NCI-H146 treated with DMSO at 0.1 percent for 48 hours (cell line): ENCODE data around the gene GFPT2.

ENCODE experiments used
- DNase-seq: peaks from one replicate; lab custom pipeline; 2025; ENCODE audit not compliant: unreplicated experiment; lab: John Stamatoyannopoulos, UW

GFPT2 gene

DNA sequence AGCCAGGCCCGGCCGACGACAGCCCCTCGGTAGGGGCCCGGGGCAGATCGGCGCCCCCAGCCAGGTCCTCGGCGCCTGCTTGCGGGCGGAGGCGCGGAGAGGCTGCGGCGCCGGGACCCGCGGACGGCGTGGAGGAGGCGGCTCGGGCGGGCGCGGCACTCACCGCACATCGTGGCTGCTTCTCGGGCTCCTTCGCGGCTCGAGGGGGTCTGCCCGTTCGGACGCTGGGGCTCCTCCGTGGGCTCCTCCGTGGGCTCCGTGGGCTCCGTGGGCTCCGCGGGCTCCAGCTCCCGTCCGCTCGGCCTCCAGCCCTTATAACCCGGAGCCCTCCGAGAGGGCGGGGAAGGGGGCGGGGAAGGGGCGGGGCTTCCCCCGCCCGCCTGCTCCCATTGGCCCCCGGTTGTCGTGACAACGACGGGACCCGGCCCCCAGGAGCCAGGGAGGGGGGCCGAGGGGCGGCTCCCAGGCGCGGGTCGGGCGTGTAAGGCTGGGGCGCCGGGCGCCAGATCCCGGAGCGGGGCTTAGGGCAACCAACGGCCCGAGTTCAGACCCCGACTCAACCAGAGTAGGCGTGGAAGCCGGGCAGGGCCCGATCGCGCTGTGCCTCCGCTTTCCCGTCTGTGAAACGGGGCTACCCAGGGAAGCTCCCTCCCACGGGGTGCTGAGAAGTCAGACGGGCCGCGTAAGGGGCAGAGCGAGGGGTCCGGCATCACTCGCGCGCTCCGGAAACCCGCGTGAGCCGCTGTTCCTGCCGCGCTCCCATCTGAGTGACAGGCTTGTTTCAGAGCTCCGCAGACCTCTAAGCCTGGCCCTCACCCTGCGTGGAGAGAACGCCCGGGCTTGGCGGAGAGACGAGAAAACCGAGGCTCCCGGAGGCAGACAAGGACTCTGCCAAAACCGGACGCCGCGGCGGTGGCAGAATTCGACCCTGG, at the start of gene GFPT2:
TSS of gene GFPT2 (minus strand) at position 289 of the 932 bp plus-strand sequence. CDS start at position 170, 119 bp downstream.
- no peak for DNase-seq

DNA sequence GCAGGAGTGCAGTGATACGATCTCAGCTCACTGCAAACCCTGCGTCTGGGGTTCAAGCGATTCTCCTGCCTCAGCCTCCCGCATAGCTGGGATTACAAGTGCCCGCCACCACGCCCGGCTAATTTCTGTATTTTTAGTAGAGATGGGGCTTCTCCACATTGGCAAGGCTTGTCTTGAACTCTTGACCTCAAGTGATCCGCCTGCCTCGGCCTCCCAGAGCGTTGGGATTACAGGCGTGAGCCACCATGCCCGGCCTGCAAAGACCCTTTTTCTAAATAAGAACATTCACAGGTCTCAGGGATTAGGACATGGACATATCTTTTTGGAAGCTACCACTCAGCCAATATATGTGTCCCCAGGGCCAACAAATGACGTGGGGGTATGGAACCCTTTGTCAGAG, 49.6 kb upstream of the GFPT2 start:
- no peak for DNase-seq

DNA sequence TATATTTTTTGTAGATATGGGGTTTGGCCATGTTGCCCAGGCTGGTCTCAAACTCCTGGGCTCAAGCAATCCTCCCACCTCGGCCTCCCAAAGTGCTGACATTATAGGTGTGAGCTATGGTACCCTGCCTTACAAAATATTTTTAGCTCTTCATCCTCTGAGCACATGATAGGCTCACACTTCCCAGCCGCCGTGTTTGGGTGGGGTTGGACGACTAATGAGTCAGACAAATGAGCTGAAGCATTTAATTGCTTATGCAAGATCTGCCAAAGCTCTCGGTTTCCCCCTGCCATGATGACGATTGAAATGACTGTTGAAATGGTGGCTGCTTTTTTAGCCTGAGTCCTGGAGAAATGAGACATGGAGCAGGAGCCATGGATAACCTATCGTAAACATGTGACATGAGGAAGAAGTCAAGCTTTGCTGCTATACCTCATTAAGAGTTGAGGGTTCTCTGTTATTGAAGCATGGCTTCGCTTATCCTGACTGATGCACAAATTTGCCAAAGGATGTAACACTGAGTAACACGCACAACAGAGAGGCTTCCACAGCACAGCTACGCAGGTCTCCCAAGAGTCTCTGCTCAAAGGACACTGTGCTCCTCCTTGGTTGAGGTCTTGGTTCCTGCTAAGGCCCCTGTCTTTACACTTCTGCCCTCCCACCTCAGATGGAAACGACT, 48.2 kb upstream of the GFPT2 start:
- DNase-seq, result no peak

DNA sequence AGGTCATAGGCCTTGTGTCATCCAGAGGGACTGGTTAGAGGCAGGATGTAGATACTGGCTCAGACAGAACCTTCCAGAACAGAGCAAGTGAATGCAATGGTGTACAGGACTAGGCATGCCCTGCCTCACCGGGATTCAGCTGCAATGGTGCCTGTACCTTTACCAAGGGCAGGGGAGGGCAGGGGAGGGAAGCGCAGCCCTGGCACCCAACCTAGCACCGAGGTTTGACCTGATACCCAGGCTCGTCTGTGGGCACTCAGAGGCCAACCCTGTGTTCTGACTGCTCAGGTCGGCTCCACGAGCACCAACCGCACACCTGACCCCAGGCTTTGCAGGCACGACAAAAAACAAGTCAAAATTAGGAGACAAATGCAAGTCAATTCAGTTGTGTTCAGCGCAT, 47.3 kb upstream of the GFPT2 start:
- DNase-seq, result no peak

DNA sequence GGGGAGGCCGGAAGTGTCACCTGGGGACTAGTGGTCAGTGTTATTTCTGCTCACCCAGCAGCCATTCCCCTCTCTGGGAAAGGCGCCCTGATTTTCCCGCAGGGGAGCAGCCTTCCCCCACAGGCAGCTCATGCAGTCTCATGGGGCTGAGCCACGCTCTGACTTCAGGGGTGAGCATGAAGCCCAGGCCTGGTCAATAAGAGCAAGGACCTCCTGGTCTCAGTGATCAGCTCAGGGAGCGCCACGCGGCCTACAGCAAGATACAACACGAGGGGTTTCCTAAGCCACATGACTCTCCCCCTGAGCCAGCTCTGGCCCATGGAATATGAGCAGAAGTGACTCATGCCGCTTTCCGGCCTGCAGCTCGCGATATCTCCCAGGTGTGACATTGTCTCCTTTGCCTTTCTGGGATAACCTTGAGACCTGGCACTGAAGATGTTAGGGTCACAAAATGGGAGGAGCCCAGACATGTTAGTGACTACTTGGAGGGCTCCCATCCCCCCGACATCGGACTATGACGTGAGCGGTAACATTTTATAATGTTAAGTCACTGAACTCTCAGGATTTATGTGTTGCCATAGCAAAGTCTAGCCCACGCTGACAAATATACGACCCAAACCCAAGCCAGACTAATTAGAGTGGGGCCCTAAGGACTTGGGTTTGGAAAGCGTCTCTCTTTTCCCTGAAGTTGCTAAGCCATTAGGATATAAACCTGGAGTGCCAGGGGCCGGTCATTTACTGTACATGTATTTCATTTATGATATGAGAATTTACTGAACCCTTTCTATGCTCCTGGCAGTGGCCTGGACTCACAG, 46.5 kb upstream of the GFPT2 start:
- no peak for DNase-seq

DNA sequence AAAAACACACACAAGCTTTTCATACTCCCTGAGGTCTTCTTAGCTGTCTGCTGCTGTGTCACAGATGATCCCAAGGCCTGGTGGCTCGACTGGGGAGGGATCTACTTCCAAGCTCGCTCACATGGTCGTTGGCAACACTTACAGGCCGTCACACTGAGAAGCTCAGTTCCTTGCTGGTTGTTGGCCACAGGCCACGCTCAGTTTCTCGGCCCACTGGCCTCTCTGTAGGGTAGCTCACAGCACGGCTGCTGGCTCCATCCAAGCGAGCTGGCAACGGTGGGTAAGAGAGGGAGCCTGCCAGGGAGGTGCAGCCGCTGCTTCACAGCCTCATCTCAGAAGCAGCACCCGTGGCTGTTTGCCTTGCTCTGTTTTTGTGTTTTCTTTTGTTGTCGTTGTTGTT, 43.8 kb upstream of the GFPT2 start:
- DNase-seq, result no peak

DNA sequence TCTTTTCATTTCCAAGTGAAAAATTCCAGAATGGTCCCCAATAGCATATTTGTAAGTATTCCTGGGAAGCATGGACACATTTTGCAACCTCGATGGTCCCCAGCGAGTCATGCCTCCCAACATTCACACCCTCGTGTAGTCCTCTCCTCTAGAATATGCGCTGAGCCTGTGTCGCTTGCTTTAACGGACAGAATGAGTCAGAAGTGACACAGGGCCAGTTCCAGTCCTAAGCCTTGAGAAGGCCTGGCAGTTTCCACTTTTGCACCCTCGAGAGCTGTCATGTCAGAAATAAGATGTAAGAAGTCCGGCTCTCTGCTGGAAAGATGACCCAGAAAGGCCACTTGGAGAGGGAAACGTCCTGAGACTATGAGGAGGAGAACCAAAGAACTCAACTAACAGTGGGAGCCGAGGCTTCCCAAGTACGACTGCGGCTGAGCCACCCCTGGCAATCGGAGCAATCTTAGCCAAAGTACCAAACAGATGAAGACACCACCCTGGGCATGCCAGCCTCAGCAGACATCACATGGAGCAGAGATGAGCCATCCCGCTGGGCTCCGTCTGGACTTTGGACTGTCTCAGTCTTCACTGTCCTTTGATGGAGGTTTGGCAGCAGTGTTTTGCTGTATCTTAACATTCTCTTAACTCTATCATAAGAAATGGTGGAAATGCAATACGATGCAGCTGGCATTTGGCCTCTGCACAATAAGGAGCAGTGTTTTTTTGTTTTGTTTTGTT, 42.6 kb upstream of the GFPT2 start:
- no peak for DNase-seq

DNA sequence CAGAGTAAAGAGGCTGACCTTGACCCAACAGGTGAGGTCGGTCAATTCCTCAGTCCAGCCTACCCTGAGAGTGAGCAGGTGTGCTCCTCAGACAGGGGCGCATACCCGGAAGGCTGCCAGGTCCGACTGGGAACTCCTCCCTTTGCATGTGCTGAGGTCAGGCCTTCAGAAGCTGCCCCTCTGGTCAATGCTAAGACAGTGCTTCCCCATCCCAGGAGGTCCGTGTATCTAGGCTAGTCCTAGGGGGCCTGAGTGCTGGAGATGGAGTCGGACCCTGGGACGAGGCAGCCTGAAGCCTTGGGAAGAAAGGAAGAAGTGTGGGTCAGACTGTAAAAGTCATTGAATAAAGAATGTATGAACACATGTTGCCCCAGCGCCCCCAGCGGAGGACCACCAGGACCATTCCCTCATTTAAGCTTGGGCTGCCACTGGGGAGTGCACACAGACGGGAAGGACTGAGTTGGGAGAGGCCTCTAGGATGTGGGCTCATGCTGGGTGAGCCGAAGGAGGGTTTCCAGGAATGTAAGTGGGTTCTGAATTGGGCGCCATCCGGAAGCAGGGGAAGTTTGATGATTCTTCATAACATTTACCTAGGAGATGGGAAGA, 41.0 kb upstream of the GFPT2 start:
- no peak for DNase-seq

DNA sequence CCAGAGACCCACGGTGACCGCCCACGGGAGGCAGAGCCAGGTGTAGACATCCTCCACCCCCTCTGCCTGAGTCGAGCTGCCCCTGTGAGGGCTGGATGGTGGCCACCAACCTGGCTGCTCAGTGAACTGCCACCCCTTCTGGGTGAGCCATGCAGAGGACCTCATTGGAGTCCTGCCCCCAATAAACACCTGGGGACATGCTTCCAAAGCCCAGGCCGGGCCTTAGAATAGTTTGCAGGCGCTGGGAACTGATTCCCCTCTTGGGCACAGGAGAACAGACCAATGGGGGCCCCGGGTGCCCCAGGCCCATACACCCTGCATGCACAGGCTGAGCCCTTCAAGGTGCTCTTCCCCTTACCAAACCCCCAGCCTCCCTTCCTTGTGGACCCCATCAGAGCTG, 38.1 kb upstream of the GFPT2 start:
- no peak for DNase-seq

DNA sequence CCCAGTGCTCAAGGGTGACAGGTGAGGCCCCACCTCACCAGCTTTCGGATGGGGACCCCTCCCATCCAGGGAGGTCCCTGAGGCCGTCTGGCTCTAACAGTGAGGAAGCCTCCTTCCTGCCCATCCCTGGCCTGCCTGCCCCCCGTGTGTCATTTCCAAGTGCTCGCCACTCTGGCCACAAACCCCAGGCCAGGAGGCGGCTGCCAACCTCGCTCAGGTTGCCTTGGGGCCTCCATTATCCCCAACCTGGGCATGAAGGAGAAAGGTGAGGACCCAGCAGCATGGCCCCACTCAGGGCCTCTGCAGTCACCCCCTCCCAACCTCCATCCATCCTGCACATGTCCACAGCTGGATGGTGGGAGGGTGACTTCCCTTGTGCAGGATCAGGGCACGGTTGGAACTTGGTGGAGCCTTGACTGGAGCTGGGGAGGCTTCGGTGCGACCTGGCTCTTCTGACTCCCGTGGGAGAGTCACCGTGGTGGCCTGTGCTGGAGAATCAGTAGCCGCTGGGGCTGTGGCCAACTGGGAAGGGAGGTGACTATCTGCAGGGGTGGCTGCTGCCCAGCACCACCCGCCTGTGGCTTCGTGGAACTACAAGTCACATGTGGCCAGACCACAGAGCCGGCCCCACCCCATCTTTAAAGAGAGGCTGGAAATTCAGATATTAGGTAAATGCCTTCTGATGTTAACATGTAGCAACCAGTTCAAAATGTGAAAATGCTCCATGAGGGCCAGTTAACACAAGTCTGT, 37.5 kb upstream of the GFPT2 start:
- DNase-seq, result no peak

DNA sequence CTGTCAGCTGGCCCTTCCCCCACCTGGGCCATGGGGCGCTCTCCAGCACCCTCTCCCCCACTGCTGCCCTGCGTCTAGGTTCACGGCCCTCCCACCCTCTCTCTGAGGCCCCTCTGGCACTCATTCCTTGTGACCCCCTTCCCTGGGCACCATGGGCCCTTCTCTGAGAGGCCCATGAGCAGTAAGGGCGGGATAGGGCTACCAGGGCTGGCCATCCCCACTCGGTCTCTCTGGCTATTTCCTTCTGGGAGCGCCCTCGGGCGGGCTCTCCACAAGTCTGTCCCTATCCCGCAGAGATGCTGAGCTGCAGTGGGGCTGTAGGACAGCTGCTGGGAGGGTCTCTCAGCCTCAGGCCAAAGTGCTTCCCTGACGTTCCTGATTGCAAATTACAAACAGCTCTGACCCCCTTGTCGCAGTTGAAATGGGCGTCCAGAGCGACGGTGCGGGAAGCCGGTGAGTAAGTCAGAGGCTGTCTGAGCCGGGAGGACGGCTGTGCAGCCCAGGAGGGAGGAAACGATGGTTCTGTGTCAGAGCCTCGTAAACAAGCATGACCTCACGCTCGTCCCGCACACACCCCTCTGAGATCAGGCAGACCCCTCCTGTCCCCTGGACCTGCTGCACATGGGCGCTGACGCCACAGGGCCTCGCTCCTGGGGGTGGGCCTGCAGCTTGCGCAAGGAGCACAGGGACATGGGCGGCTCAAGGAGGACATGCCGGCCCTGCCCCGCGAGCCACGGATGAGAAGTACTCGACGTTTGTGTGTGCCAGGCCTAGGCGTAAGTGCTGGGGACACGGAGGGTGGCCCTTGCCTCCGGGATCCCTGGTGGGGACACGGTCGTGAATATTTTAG, 36.3 kb upstream of the GFPT2 start:
- no peak for DNase-seq

DNA sequence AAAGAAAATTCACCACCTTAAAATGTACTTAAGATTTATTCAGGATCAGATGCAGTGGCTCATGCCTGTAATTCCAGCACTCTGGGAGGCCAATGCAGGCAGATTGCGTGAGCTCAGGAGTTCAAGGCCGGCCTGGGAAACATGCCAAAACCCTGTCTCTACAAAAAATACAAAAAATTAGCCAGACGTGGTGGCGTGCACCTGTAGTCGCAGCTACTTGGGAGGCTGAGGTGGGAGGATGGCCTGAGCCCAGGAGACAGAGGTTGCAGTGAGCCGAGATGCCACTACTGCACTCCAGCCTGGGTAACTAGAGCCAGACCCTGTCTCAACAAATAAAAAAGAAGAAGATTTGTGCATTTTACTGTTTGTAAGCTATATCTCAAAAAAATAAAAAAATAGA, 34.7 kb upstream of the GFPT2 start:
- no peak for DNase-seq

DNA sequence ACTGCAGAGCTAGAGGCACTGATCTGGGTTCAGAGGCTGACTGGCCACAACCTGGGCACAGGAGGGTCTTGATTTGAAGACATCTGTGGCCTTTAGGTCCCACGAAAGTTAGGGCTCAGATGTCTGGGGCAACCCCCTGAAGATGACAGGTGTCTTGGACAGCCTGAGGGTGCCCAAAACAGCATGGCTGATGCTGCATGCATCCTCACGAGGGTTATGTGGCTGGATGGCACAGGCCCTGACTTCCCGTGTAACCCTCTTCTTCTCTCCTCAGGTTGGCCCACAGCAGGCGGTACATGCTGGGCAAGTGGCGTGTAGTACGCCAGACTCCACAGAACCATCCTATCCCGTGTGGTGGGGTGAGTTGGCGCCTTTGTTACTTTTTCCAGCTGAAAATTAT, 29.8 kb upstream of the GFPT2 start:
- DNase-seq, result no peak

DNA sequence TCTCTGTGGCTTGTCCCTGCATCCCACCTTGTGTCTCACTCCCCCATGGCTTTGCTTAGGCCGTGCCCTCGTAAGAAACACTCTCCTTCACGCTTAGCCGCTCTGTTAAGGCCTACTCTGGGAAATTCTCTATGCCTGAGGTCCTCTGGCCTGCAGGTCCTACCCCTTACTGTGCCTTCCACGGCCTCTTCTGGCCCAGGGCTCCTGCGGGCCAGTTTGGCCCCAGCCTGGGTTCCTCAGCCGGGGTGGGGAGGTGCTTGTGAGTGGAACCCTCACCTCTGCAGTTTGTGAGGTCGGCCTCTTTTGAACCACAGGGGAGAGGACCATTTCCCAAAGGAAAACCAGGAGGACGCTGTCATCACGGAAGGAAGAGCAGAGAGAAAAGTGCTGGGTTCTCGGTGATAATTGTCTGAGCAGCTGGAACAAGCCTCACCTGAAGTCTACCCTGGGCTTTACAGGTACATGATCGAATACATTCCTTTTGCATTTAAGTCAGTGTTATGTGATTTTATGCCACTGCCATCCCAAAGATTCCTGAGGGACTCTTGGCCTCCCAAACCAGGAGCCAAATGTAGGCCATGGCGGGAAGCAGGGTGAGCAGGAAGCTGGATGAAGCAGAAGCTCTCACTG, 28.8 kb upstream of the GFPT2 start:
- DNase-seq, result no peak

DNA sequence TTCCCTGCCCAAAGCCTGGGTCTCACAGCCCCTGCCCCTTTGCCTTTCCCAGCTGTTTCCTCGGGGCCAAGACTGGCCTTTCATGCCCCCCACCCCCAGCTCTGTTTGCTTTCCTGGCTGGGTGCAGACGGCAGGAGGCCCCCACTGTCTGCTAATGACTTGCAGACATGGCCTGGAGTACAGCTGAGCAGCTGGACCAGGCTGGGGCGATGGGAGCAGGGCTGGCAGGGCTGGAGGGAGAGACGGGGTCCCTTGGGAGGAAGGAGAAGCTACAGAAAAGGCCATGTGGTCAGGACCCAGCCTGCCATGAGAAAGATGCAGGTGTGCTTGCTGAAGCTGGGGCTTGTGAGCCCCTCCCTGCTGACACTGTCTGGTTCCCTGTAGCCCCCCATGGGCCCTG, 28.3 kb upstream of the GFPT2 start:
- no peak for DNase-seq

DNA sequence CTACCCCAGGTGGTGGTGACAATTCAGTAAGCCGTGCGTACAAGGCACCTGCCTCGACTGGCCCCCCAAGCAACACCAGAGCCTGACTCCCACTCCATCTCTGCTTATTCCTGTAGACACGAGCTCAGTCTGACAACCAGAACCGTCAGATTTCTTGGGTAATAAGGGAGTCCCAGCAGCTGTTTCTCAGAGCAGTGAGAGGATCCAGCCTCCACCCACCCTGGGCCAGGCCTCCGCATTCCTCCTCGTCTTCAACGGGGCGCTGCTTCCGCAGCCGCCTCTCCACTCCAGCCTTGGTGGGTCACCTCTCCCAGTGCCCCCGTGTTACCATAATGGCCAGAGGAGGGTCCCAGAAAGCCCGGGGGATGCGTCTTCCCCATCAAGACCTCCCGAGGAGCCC, 27.7 kb upstream of the GFPT2 start:
- DNase-seq, result no peak

DNA sequence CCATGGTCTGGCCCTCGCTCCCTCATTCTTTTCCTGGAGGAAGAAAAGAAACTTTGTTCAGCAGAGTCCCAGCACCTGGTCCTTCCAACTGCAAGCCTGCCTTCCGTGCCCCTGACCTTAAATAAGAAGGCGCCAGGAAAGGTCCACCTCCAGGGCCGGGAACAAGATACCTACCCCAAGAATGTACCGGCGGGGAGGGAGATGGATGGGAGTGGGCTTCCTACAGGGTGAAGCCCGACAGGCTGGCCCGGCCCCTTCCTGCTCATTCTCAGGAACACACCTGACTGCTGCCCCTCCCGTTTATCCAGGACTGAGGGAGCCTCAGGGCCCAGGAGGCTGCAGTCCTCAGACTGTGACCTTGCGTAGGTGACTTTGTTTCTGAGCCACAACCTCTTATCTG, 27.3 kb upstream of the GFPT2 start:
- no peak for DNase-seq

DNA sequence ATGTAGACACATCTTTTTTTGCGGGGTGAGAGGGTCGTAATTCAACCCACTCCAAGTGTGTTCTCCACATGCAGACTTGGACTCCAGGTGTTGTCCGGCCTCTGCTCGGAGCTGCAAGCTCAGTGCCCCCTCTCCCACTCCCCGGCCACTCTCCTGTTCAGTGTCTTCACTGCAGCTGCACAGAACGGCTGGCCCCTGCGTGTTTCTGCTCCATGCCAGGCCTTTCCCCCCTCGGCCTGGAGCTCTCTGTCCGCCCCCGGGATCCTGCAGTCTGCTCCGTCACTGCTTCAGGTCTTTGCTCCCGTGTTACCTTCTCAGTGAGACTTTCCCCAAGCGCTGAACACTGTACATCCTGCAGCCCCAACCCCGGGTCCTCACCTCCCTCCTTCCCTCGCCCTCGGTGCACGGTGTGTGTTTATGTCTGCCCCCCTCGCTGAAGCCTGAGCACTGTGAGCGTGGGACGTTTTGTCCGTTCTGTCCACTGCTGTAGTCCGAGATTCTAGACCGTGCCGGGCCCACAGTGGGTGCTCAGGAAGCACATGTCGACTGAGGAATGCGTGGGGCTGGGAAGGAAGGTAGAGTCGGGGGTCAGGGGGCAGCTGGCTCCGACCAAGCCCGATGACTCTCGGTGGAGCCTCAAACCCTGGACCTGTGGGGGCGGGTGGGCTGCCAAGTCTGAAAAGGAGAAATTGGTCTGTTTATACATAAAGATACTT, 26.4 kb upstream of the GFPT2 start:
- DNase-seq, result no peak
